RPMI8226 (cell line): ENCODE results near the gene LOXL1.
"Not testable (repeated sequence)": the region's sequence is repeated elsewhere in the genome, so short reads cannot be mapped to it uniquely, and the experiment has no call there.

Source experiments
- DNase-seq: peaks from one replicate; pipeline ENCODE4 v3.0.0-alpha.2; 2015

The LOXL1 gene

DNA sequence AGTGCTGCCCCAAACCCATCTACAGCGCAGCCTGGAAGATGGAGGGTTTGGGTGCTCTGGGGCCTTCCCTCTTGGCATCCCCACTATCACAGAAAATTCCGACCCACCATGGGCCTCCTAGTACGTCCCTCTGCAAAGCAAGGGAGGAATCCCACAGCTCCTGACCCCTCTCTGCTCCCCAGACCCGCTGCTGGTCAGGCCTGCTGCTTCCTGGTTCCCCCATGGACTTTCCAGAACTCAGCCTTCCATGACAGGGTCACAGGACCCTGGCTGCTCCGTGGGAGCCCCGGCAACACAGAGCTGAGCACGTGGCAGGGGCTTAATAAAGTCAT, 3.1 kb upstream of the LOXL1 start:
- DNase-seq, result no peak

GRCh38 chr15:73923488-73924164, 2.6 kb upstream of the LOXL1 start:
- no peak for DNase-seq

- no peak for DNase-seq
Observed at GRCh38 chr15:73924171-73924921, 1.9 kb upstream of the LOXL1 start.

DNA sequence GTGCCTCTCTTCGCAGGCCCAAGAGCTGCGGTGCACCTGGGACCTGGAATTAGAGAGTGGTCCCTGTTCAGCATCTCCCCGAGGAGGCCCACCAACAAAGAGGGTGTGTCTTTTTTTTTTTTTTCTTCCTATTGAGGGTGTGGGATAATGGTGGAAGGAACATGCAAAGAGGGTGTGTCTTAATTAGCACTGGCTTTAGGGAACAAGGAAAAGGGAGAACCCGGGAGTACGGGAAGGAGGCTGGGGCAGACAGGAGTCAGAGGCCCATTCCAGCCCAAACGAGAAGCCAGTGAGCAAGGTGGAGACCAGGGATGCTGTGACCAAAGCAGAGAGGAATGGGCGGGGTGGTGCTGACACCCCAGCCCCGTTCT, 429 bp upstream of the LOXL1 start:
- DNase-seq, result no peak

DNA sequence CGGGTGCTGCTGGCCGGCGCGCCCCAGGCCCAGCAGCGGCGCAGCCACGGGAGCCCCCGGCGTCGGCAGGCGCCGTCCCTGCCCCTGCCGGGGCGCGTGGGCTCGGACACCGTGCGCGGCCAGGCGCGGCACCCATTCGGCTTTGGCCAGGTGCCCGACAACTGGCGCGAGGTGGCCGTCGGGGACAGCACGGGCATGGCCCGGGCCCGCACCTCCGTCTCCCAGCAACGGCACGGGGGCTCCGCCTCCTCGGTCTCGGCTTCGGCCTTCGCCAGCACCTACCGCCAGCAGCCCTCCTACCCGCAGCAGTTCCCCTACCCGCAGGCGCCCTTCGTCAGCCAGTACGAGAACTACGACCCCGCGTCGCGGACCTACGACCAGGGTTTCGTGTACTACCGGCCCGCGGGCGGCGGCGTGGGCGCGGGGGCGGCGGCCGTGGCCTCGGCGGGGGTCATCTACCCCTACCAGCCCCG, 777 bp downstream of the LOXL1 start:
- peak; percentile 60 for DNase-seq

- DNase-seq, result peak; percentile 85
Observed at GRCh38 chr15:73927476-73928240, 1.4 kb downstream of the LOXL1 start.

DNA sequence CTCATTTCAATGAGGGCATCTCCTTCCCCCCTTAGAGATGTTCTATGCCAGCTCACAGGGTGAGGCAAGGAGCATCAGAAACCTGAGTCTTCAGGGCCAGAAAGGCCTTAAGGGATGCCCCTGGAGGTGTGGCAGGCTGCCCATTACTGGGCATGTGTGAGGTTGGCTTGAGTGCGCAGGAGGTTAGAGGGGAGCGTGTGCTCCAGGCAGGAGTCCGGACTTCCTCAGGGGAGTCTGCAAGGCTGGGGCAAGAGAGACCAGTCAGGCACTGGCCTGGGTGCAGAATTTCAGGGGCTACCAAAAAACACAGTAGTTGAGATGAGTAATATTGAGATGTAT, 1.9 kb downstream of the LOXL1 start:
- DNase-seq, result no peak

DNA sequence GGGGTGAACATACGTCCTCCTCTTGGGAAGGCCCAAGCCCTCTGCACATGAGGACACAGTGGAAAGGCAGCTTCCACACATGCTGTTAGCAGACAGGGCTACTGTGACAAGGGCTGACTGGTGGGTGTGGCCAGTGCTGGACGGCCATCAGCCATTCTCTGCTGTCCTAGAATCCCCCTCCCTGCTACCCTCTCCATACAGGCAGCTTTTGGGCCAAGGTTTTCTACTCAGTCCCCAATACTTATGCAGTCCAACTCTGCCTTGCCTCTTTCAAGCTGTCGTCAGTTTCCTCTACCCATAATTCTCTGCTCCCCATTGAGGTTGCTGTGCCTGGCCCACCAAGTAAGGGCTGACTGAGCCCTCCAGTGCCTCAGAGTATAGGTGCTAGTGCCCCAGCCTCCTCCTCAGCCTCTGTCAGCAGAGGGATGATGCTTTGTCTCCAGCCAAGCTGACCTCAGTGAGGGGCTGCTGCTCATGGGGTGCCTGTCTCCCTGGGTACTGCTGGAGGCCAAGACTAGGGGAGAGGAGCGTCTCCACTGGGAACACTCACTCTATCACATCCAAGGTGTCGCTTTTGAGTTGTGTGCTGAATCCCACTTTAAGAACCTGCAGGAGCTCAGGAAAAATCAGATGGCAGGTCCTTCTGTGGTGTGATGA, 2.8 kb downstream of the LOXL1 start:
- DNase-seq, result no peak

- DNase-seq, result no peak
Observed at GRCh38 chr15:73930371-73930770, 4.1 kb downstream of the LOXL1 start.

DNA sequence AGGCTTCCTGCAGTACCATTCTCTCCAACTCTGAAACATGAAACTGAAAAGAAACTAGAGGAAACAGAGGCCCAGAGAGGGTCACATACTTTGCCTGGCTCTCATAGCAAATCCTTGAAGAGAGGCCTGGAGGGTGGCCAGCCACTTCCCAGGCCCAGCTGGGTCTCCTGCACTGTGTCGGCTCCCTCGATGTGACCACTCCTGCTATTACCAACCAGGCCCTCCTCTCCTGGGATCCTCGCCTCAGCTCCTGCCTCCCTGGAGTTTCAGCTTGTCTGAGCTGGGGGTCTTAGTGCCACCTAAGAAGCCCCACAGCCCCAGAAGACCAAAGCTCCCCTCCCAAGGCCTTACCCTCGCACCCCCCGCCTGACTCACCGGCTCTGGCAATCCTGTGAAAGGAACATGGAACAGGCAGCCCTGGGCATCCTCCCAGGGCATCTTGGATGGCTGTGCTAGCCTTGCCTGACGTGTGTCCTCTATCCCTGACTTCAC, 4.6 kb downstream of the LOXL1 start:
- no peak for DNase-seq

DNA sequence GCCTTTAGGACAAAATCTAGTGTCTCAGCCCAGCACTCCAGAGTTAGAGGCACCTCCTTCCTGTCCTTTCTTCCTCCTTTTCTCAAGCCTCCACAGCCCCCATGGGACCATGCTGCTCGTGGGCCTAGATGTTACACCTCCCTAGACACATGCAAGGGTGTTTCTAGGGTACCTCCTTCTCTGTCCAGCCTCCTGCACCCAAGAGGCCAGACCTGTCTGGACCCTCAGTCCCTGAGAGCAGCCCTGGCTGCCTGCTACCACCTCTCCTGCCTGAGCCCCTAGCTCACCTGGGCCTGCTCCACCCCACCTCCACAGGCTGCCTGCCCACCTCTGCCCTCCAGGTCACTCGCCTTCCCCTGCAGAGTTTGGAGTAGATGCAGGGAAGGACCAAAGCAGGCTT, 5.2 kb downstream of the LOXL1 start:
- no peak for DNase-seq

- no peak for DNase-seq
Observed at GRCh38 chr15:73932381-73933191, 6.3 kb downstream of the LOXL1 start.

GRCh38 chr15:73934281-73934680, 8.0 kb downstream of the LOXL1 start:
- DNase-seq, result peak; percentile 83

DNA sequence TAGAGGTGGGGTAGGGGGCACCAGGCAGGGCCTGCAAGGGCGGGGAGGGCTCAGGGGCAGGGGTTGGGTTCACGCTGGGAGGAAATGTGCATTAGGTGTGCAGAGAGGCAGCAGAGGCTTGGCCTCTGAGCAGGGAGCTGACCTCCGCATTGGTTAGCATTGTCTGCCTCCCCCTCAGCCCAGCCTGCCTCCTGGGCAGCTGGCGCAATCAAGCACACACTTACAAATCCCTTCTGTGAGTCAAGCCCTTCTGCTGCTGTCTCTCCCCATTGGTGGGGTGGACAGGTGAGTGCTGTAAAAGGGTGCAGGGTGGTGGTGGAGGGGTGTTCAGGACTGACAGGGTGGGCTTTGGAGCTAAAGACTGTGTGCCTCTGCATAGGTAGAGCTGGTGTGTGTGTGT, 9.3 kb downstream of the LOXL1 start:
- no peak for DNase-seq

DNA sequence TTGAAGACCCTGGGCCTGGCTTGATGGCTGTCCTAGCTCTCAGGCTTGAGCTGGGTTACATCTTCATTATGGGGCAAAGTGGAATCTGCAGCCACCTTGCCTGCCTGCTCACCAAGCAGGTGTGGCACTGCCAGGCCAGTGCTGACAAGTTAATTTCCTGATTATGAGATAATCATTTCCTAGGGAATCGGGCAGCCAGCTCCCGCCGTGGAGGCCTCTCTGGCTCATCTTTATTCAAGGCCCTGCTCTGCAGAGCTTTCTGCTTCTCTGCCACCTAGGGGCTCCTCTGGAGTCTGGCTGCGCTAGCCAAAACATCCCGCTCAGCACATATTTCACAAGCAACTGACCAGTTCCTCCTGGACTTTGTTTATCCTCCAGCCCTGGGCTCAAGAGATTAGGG, 9.9 kb downstream of the LOXL1 start:
- peak; percentile 67 for DNase-seq

DNA sequence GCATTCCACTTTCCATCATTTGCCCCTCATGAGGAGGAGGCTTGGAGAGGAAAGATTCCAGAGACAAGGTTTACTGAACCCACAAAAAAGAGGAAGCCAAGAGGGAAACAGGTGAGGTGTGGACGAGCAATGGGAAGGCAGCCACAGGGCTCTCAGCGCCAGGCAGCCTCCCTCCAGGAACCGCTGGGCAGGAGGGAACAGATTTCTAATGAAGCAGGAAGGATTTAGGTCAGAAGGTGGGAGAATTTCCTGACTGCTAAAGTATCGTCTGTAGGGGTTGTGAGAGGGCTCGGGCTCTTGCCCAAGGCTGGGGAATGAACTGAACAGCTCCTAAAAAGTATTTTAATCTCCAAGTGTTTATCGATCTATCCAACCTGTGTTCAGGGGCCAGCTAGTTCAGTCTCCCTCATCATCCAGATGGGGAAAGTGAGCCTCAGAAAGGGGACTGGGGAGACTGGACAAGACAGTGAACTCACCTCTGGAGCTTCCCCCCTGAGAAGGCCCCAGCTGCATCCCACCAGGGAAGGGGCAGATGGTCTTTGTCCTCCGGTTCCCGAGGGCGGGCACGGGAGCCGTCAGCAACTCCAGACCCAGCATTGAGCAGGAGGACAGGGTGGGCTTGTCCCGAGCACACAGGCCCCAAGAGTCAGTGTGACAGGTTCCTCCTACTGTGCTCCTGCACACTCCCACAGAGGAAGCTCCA, 10.5 kb downstream of the LOXL1 start:
- no peak for DNase-seq

GRCh38 chr15:73937296-73937695, 11.0 kb downstream of the LOXL1 start:
- no peak for DNase-seq

DNA sequence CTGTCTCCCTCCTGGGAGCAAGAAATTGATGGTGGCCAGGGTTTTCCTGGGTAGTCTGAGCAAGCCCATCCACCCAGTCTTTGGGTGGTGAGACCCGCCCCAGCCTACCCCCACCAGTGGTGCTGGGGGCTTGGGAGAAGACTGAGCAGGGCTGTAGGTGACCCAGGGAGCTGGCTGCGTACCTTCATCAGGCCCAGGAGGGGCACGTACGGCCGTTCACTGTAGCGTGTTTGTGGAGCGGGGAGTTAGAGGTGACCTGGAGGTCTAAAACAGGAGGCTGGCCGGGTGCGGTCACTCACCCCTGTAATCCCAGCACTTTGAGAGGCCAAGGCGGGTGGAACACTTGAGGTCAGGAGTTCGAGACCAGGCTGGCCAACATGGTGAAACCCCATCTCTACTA, 11.5 kb downstream of the LOXL1 start:
- no peak for DNase-seq

- not testable (repeated sequence) for DNase-seq
Observed at GRCh38 chr15:73938516-73938915, 12.3 kb downstream of the LOXL1 start.

DNA sequence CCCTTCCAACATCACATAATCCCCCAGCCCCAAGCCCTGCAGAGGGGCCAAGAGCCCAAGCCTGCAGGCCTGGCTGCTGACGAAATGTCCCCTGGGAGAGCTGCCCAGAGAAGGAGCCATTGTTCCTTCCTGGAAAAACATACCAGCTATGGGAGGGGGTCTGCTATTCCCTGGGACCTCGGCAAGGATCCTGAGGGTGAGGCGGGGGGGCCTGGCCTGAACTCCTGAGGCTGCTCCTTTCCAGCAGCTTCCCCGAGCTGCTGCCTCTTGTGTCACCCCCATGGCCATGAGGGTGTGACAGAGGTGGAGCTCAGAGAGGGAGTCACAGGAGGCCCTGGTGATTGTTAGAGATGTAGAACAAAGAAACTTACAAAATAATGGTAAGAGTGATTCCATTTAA, 12.9 kb downstream of the LOXL1 start:
- DNase-seq, result no peak

- no peak for DNase-seq
Observed at GRCh38 chr15:73940061-73940981, 14.1 kb downstream of the LOXL1 start.
